RWPE2 (cell line): ENCODE results near the gene MAPK8.

ENCODE experiments used
- ATAC-seq: fragments of 200-7000 bp; cut with Tn5 transposase; 3 replicates; pipeline ENCODE4 v1.9.1; 2021; ENCODE audit warnings: low read depth
- DNase-seq: peaks from one replicate; pipeline ENCODE4 v3.0.0-alpha.2; 2020; ENCODE audit warnings: low spot score
- H3K27ac ChIP-seq: fragments of 450-650 bp; 2 replicates; pipeline ENCODE4 v1.5.1; 2017; ENCODE audit warnings: mild to moderate bottlenecking; ENCODE audit not compliant: poor library complexity, severe bottlenecking
- H3K27me3 ChIP-seq: fragments of 250-450 bp; sonication (Bioruptor Pico); 2 replicates; pipeline ENCODE4 v1.5.1; 2021; ENCODE audit warnings: mild to moderate bottlenecking, moderate library complexity; ENCODE audit not compliant: insufficient read depth, poor library complexity, severe bottlenecking
- H3K36me3 ChIP-seq: fragments of 250-450 bp; sonication (Bioruptor Pico); 2 replicates; pipeline ENCODE4 v1.5.1; 2020; ENCODE audit warnings: low read depth, mild to moderate bottlenecking, moderate library complexity
- H3K4me1 ChIP-seq: fragments of 250-450 bp; sonication (Bioruptor Pico); 2 replicates; pipeline ENCODE4 v1.5.1; 2021; ENCODE audit warnings: mild to moderate bottlenecking, moderate library complexity; ENCODE audit not compliant: insufficient read depth, poor library complexity, severe bottlenecking
- H3K4me3 ChIP-seq: fragments of 250-450 bp; sonication (Bioruptor Pico); 2 replicates; pipeline ENCODE4 v1.5.1; 2021; ENCODE audit warnings: mild to moderate bottlenecking, moderate library complexity; ENCODE audit not compliant: severe bottlenecking
- H3K9me3 ChIP-seq: fragments of 250-450 bp; sonication (Bioruptor Pico); 2 replicates; pipeline ENCODE4 v1.5.1; 2021; ENCODE audit warnings: mild to moderate bottlenecking, moderate library complexity; ENCODE audit not compliant: severe bottlenecking
- TF ChIP-seq, protein P1 (sequence below): fragments of 450-650 bp; IDR thresholded peaks from one replicate; pipeline ENCODE4 v1.5.1; 2017; ENCODE audit warnings: mild to moderate bottlenecking, moderate library complexity; ENCODE audit not compliant: poor library complexity, severe bottlenecking

MAPK8 gene

DNA sequence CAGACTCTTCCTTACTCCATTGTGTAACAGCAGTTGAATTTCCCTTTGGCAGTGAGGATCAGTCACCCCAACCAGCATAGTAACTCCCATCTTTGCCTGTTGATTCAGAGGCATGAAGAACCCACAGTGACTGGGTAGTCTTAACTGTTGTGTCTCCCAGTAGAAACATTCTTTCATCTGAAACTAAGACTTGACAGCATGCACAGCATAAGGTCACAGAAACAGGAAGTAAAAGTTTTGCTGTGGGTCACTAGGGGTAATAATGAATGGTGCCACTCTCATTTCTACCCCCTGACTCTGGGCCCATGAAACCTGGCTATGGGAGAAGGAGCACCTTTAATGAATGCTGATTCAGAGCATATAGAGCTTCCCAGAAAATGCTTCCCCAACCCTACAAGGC is 23.6 kb upstream of the MAPK8 start:
- TF ChIP-seq, protein P1, sequence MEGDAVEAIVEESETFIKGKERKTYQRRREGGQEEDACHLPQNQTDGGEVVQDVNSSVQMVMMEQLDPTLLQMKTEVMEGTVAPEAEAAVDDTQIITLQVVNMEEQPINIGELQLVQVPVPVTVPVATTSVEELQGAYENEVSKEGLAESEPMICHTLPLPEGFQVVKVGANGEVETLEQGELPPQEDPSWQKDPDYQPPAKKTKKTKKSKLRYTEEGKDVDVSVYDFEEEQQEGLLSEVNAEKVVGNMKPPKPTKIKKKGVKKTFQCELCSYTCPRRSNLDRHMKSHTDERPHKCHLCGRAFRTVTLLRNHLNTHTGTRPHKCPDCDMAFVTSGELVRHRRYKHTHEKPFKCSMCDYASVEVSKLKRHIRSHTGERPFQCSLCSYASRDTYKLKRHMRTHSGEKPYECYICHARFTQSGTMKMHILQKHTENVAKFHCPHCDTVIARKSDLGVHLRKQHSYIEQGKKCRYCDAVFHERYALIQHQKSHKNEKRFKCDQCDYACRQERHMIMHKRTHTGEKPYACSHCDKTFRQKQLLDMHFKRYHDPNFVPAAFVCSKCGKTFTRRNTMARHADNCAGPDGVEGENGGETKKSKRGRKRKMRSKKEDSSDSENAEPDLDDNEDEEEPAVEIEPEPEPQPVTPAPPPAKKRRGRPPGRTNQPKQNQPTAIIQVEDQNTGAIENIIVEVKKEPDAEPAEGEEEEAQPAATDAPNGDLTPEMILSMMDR = no peak
- H3K27ac ChIP-seq = no peak overlapping the region
- no peaks in the 10 kb centered on the region for H3K36me3 ChIP-seq
- no peak overlapping the region for H3K4me3 ChIP-seq
- ATAC-seq (no peak), DNase-seq (no peak)
- no peaks in the 10 kb centered on the region for H3K9me3 ChIP-seq
- no peaks in the 10 kb centered on the region for H3K27me3 ChIP-seq
- no peaks in the 10 kb centered on the region for H3K4me1 ChIP-seq

DNA sequence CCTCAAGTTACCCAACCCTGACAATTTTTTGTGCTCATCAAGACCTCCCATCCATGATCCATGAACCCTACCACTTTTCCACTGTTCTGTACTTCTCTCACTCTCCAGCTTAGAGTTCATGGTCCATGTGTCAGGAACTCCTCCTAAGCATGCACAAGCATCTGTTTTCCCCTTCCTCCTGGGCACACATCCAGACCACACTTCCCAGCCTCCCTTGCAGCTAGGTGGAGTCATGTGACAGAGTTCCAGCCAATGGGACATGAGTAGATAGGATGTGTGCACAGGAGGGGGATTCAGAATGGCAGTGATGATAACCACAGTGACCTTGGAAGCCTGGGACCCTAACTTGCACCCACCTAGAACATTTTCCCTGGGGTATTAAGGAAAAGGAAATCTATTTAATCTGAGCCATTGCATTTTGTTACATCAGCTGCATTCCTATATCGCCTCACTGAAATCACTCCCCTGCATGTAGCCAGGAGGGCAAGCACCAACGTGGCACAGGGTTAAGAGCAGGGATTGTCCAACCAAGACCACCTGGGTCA is 22.4 kb upstream of the MAPK8 start:
- DNase-seq (no peak), ATAC-seq (no peak)
- Histone ChIP-seq H3K9me3 (no peaks in the 10 kb centered on the region), H3K36me3 (no peaks in the 10 kb centered on the region), H3K27me3 (no peaks in the 10 kb centered on the region), H3K4me1 (no peaks in the 10 kb centered on the region), H3K27ac (no peak overlapping the region), H3K4me3 (no peak overlapping the region)
- TF ChIP-seq, protein P1 = no peak

DNA sequence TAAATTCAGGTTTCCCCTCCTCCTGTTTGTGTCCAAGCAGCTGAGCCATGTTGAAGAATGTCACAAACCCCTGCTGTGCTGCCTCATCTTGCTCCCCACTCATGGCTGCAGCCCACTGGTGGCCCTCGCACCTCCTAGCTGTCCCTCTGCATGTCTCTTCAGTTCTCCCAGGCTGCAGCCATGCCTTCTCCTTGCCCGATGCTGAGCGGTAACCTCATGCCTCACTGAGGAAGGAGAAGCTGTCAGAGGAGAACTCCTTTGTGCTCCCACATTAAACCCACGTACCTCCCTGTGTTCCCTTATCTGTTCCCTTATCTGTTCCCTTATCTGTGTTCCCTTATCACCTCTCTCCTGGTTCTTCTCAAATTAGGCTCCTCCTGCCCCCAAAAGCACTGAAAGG is 21.7 kb upstream of the MAPK8 start:
- H3K9me3 ChIP-seq = no peaks in the 10 kb centered on the region
- no peaks in the 10 kb centered on the region for H3K36me3 ChIP-seq
- no peak overlapping the region for H3K27ac ChIP-seq
- DNase-seq = no peak
- no peak overlapping the region for H3K4me3 ChIP-seq
- H3K4me1 ChIP-seq = no peaks in the 10 kb centered on the region
- TF ChIP-seq, protein P1 = no peak
- ATAC-seq = no peak
- no peaks in the 10 kb centered on the region for H3K27me3 ChIP-seq

DNA sequence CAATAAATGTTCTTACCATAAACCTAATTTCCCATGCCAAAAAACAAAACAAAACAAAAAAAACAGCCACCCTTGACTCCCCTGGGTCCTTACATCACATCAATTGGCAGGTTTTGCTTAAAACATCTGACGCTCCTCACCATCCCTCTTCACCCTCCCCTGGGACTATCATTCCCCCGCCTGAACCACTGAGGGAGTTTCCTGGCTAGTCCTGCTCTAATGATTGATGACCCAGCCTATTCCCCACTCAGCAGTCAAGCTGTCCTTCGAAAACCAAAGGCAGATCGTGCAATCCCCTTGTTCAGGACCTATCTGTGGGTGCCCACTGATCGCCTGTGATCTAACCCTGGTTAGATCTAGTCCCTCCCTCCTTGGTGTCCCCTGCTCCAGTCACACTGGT is 20.8 kb upstream of the MAPK8 start:
- ATAC-seq = no peak
- TF ChIP-seq, protein P1 = no peak
- Histone ChIP-seq H3K4me1 (no peaks in the 10 kb centered on the region), H3K36me3 (no peaks in the 10 kb centered on the region), H3K27ac (no peak overlapping the region), H3K4me3 (no peak overlapping the region), H3K27me3 (no peaks in the 10 kb centered on the region), H3K9me3 (no peaks in the 10 kb centered on the region)
- DNase-seq = no peak

DNA sequence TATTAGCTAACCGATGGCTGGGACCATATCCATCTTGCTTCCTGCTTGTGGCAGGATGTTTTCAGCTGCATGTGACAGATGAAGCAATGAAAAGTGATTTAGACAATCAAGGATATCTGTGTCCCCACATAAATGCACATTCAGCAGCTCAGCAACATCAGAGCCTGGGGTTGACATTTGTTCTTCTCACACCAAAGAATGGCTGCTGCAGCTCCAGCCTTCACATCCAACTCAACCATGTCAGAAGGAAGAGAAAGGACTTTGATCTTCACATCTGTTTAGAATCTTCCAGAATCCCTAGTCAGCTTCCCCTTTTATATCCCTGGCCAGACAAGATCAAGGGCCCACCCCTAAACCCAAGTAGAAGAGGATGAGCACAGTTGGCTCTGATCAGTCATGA is 20.1 kb upstream of the MAPK8 start:
- DNase-seq (no peak), ATAC-seq (no peak)
- Histone ChIP-seq H3K4me1 (no peaks in the 10 kb centered on the region), H3K27ac (no peak overlapping the region), H3K9me3 (no peaks in the 10 kb centered on the region), H3K4me3 (no peak overlapping the region), H3K36me3 (no peaks in the 10 kb centered on the region), H3K27me3 (no peaks in the 10 kb centered on the region)
- TF ChIP-seq, protein P1 = no peak
